Dendritic cell treated with granulocyte-macrophage colony-stimulating factor and Interleukin-4, amounts not matched to agents 40 ng/mL and 50 ng/mL, for 4 days (primary cell): ENCODE data around the gene DLX6.

Experiments used
- H3K27ac Mint-ChIP-seq: one replicate; pipeline ENCODE4 v1.8.0; 2022; ENCODE audit warnings: mild to moderate bottlenecking, mixed read lengths
- H3K27me3 Mint-ChIP-seq: one replicate; pipeline ENCODE4 v1.8.0; 2022; ENCODE audit warnings: mild to moderate bottlenecking, mixed read lengths
- H3K36me3 Mint-ChIP-seq: one replicate; pipeline ENCODE4 v1.8.0; 2022; ENCODE audit warnings: low read depth, mixed read lengths
- H3K4me1 Mint-ChIP-seq: one replicate; pipeline ENCODE4 v1.8.0; 2022; ENCODE audit warnings: low read depth, mixed read lengths
- H3K4me3 Mint-ChIP-seq: one replicate; pipeline ENCODE4 v1.8.0; 2022; ENCODE audit warnings: mild to moderate bottlenecking, moderate library complexity, mixed read lengths
- H3K9me3 Mint-ChIP-seq: one replicate; pipeline ENCODE4 v1.8.0; 2022; ENCODE audit warnings: mixed read lengths
- intact Hi-C: fragments of 100-400 bp; cut with micrococcal nuclease; formaldehyde crosslinking; loops from one replicate; pipeline ENCODE4 v1.15.0; 2022

The DLX6 gene

DNA sequence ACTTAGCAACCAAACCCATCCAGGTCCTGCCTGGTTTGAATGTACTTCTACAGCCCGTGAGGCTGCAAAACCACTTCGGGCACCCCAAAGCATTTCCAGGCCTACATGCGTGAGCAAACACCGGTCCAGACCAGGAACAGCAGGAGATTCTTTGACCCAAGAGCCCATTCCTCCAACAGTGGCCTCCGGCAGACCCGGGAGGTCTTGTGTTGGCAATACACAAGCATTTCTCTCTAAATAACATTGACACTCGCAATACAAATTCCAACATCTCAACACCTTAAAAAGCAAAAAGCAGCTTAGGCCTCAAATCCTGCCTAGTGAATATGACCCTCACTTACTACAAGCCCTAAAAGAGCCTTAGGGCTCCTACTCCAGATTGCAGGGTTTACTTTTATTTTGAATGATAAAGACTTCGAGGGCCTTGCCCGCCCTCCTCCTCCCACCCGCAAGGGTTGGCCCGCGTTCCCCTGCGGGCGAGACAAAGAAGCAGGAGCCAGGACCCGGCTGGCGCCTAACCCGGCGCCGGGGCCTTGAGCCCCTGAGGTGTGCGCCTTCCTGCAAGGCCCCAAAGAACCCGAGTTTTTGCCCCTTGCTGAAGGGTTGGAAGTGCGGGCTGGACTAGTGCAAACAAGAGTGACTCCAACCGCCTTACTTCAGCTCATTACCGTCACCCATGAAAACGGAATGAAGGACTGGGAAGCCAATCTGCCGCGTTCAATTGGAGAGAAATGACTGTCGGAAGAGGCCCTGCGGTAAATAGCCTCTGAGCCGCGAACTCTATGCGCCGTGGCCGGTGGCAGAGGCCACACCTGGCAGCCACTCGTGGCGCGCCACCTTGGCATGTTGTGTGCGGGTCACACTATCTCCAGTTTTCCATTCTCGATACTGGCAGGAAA lies 3.4 kb upstream of the DLX6 start:
- peaks cover 11% of the 10 kb centered on the region for H3K4me1 Mint-ChIP-seq
- no peak overlapping the region for H3K4me3 Mint-ChIP-seq
- no peak overlapping the region for H3K27ac Mint-ChIP-seq
- no peaks in the 10 kb centered on the region for H3K36me3 Mint-ChIP-seq
- H3K27me3 Mint-ChIP-seq, result peaks cover 96% of the 10 kb centered on the region
- H3K9me3 Mint-ChIP-seq, result no peaks in the 10 kb centered on the region
- intact Hi-C loops, result no loop called here

DNA sequence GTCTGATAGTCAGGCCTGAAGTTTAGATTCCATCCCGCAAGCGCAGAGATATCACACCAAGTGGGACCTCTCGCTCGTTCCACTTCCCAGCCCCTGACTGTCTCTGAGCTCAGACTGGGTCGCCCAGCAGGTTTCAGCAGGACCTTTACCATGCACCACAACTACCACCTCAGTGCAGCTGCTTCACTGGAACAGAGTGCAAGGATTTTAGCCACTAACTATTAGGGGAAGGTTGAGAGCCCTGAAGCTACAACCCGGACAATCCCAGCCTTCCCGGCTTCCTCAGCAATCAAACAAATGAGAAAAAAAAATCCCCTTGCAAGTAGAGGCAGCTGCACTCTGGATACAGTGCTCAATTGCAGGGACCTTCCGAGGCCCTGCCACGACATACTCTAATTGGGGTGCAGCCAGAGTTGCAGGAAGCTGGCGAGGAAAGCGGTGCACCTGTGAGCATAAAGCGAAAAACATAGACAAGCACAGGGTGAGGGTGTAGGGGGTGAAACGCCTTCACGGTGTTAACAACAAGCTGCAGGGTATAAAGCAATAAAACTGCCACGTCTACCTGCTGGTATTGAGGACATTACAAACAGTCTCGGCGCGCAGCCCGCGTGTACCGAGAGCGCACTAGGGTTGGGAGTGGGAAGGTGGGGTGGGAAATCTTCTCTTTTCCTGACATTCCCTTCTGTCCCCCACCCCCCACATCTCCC lies 2.6 kb upstream of the DLX6 start:
- H3K36me3 Mint-ChIP-seq, result no peaks in the 10 kb centered on the region
- H3K9me3 Mint-ChIP-seq, result no peaks in the 10 kb centered on the region
- peaks cover 96% of the 10 kb centered on the region for H3K27me3 Mint-ChIP-seq
- intact Hi-C loops, result no loop called here
- H3K4me1 Mint-ChIP-seq, result peaks cover 12% of the 10 kb centered on the region
- H3K27ac Mint-ChIP-seq, result no peak overlapping the region
- H3K4me3 Mint-ChIP-seq, result no peak overlapping the region

DNA sequence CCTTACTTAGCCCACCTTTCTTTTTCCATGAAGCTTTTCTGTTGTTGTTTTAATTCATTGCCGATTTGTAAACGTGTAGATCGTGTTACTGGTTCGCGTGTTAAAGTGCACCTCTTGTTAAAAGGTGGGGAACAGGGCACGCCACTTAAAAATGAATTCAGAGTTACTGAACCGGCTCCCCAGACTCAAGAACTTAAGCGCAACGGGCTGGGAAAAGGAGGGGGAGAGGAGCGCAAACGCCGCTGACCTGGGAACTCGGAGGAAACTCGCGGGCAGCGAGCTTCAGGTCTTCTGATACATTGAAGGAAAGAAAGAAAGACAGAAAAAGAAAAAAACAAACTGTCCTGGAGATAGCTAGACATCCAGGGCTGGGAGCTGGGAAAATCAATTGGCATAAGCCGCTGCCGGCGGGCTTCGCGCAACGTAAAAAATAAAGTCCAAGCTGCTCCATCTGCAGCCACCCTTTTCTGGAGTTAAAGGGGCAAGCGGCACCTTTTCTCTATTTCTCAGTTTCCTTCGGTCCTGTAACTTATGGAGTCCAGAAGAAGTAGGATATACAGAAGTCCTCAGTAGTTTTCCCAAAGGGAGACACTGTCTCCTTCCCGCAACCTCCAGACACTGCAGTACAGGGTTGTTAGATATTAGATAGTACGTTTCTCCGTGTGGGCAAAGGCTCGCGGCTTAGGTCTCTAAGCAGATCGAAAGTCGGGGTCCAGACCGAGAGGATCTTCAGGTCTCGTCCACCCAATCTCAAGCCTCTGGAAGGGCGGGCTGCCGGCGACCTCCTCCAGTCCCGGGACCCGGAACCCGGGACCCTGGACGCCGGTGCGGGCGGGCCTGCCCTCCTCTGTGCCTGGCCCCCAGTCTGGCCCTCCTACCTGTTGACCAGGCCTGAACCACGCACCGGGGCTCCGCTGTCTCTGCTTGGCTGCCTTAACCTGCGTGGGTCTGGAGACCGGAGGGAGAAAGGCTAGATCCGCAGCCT lies 1.8 kb upstream of the DLX6 start:
- intact Hi-C loops, result no loop called here
- Mint-ChIP-seq H3K27ac (no peak overlapping the region), H3K36me3 (no peaks in the 10 kb centered on the region), H3K27me3 (peaks cover 96% of the 10 kb centered on the region), H3K4me3 (no peak overlapping the region), H3K9me3 (no peaks in the 10 kb centered on the region), H3K4me1 (peaks cover 12% of the 10 kb centered on the region)

DNA sequence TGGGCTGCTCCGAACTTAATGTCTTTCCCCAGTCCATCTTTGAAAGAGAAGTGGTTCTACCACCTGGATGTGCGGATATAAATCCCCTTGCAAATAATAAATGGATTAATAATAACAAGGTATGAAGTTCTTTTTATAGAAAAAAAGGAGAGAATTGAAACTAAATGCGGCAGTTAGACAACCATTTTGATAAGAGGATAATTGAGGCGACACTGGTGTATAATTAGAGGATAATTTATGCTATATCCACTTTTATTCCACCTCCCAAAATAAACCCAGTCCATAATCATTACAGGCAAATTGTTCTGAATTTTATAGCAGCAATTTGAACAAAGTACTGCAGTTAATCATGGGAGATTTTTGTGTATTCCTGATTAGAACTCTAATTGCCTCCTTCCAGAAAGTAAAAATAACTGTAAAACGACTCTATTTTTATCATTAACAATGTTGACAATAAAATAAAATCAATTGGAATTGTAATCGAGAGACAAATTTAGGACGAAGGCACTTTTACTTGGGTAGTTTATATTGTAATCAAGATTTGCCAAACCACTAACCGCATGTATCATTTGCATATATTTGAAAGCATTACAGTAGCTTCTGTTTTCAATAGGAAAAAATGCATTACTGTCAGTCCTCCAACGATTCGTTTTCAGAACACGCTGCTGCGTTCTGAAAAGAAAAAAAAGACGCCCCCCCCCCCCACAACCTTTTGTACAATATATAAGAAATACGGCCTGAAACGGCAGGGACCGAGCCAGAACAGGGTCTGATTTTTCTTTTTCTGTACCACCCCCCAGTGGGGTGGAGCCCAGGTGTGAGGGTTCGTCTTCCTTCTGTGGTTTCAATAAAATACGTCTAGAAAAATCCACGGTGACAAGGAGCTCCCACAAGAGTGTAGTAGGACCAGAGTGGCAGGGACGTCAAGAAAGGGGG lies 838 bp upstream of the DLX6 start:
- H3K27ac Mint-ChIP-seq, result no peak overlapping the region
- no peaks in the 10 kb centered on the region for H3K9me3 Mint-ChIP-seq
- no peak overlapping the region for H3K4me3 Mint-ChIP-seq
- peaks cover 12% of the 10 kb centered on the region for H3K4me1 Mint-ChIP-seq
- H3K36me3 Mint-ChIP-seq, result no peaks in the 10 kb centered on the region
- intact Hi-C loops, result no loop called here
- H3K27me3 Mint-ChIP-seq, result peaks cover 93% of the 10 kb centered on the region

DNA sequence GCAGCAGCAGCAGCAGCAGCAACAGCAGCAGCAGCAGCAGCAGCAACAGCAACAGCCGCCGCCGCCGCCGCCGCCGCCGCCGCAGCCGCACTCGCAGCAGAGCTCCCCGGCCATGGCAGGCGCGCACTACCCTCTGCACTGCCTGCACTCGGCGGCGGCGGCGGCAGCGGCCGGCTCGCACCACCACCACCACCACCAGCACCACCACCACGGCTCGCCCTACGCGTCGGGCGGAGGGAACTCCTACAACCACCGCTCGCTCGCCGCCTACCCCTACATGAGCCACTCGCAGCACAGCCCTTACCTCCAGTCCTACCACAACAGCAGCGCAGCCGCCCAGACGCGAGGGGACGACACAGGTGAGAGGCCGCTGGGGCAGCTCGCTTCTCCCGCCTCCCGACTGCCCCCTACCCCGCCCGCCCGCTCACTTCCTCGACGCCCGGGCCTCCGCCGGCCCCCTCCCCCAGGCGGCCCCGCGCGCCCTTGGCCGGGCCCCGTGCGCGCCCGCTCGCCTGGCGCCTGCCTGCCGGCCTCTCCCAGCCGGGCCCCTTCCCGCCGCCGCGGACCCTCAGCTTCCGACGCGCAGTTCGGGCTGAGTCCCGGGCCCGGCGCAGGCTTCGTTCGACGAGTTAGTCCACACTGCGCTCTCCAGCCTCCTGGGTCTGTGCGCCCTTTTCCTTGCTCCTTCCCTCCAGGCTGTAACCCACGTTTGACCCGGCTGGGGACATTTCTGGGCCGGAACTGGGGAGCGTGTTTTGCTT lies 882 bp downstream of the DLX6 start:
- H3K4me3 Mint-ChIP-seq, result peak overlapping the region; percentile 67
- H3K9me3 Mint-ChIP-seq, result no peaks in the 10 kb centered on the region
- intact Hi-C loops, result no loop called here
- peaks cover 93% of the 10 kb centered on the region for H3K27me3 Mint-ChIP-seq
- peaks cover 12% of the 10 kb centered on the region for H3K4me1 Mint-ChIP-seq
- no peaks in the 10 kb centered on the region for H3K36me3 Mint-ChIP-seq
- no peak overlapping the region for H3K27ac Mint-ChIP-seq

DNA sequence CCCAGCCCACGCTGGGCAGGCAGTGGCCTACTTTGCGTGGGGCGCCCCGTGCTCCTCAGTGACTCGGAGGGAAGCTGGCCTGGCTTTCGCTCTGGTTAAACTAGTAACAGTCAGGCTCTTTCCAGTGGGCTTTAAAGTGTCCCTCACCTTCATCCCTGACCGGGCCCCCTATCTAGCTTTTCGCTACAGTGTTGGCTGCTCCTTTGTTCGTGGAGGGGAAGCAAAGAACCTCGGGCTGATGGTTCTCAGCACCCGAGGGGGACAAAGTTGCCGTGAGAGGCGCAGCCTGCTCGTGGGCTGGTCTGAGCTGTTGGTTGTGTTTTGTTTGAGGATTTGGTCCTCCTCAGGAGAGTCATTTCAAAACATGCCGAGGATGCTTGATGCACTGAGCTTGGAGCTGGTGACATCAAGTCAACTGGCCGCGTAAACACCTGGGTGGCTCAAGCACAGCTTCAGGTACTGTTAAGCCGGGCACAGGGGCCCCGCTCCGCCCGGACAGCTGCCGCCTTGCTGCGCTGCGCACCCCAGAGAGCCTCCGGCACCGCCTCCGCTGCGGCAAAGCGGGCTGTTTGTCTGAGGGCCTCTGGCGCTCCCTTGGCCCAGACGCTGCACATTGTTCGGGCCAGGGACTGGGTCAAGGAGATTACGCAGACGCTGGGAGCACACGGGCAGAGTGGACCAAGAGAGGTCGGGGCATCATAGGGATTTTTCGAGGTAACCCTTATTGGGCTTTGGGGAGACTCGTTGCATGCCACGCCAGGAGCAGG lies 1.6 kb downstream of the DLX6 start:
- peak overlapping the region; percentile 67 for H3K4me3 Mint-ChIP-seq
- intact Hi-C loops, result no loop called here
- H3K9me3 Mint-ChIP-seq, result no peaks in the 10 kb centered on the region
- no peaks in the 10 kb centered on the region for H3K36me3 Mint-ChIP-seq
- no peak overlapping the region for H3K27ac Mint-ChIP-seq
- peaks cover 12% of the 10 kb centered on the region for H3K4me1 Mint-ChIP-seq
- H3K27me3 Mint-ChIP-seq, result peaks cover 93% of the 10 kb centered on the region

DNA sequence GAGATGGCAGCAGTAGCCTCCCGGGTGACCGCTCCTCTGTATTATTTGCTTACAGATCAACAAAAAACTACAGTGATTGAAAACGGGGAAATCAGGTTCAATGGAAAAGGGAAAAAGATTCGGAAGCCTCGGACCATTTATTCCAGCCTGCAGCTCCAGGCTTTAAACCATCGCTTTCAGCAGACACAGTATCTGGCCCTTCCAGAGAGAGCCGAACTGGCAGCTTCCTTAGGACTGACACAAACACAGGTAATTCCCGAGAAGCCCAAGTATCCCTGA lies 2.2 kb downstream of the DLX6 start:
- intact Hi-C loops, result no loop called here
- no peak overlapping the region for H3K4me3 Mint-ChIP-seq
- no peak overlapping the region for H3K27ac Mint-ChIP-seq
- H3K9me3 Mint-ChIP-seq, result no peaks in the 10 kb centered on the region
- H3K27me3 Mint-ChIP-seq, result peaks cover 93% of the 10 kb centered on the region
- peaks cover 12% of the 10 kb centered on the region for H3K4me1 Mint-ChIP-seq
- H3K36me3 Mint-ChIP-seq, result no peaks in the 10 kb centered on the region

DNA sequence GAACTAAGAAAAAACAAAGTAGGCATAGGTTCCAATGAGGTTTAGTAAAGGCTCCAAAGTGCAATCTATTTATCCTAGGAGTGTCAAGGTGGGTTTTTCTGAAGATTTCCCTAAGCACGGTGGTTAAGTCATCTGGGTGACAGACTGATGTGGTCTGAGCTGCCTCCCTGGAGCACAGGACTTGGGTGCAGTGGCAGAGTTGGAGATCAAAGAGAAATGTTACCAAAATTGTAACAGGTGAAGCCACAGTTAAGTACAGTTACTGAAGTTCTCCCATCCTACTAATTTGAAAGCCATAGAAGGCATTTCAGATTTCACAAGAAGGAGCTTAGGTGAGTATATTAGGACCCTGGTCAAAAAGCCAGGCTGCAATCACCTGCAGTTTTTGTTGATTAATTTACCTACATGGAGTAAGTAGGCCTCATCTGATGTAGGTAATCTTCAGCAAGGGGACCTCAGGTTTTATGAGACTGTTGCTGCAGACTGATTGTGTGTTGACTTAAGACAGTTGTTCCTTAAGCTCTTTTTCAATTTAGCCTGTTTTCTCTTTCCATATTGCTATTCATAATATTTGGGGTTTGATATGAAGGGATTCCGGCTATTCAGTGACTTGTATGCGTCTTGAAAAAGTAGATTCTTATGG lies 3.0 kb downstream of the DLX6 start:
- Mint-ChIP-seq H3K9me3 (no peaks in the 10 kb centered on the region), H3K27ac (no peak overlapping the region), H3K27me3 (peaks cover 92% of the 10 kb centered on the region), H3K4me3 (no peak overlapping the region), H3K4me1 (peaks cover 12% of the 10 kb centered on the region), H3K36me3 (no peaks in the 10 kb centered on the region)
- intact Hi-C loops, result no loop called here

DNA sequence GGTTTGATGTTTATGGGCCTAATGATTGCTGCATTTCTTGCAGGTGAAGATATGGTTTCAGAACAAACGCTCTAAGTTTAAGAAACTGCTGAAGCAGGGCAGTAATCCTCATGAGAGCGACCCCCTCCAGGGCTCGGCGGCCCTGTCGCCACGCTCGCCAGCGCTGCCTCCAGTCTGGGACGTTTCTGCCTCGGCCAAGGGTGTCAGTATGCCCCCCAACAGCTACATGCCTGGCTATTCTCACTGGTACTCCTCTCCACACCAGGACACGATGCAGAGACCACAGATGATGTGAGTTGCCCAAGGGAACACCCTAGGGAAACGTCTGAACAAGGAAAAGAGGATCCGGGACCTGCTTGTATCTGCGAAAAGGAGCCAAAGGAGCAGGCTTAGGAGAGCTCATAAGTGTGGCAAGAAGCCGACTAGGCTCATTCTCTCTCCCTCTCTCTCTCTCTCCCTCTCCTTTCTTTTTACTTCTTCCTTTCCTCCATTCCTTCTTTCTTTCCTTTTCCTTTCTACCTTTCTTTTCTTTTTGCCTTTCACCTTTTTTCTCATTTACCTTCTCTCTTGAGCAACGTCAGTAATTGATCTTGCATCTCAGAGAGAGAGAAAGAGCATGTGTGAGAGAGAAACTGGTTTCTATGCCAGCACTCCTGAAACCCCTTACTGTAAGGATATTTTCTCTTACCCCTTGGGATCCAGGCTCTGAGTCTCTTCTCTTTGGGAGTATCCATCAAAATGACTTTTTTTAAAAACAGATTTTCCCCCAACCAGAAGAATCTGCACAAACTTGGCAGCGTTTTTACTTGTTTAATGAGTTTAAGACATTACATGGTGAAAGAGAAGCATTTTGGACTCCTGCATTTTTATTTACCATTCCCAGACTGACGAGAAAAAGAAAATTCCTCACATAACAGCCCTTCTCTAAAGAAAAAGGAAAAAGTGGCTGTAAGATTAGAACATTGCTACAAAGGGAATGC lies 4.7 kb downstream of the DLX6 start:
- peaks cover 12% of the 10 kb centered on the region for H3K4me1 Mint-ChIP-seq
- no peaks in the 10 kb centered on the region for H3K36me3 Mint-ChIP-seq
- intact Hi-C loops, result no loop called here
- peaks cover 93% of the 10 kb centered on the region for H3K27me3 Mint-ChIP-seq
- no peak overlapping the region for H3K27ac Mint-ChIP-seq
- H3K9me3 Mint-ChIP-seq, result no peaks in the 10 kb centered on the region
- no peak overlapping the region for H3K4me3 Mint-ChIP-seq

DNA sequence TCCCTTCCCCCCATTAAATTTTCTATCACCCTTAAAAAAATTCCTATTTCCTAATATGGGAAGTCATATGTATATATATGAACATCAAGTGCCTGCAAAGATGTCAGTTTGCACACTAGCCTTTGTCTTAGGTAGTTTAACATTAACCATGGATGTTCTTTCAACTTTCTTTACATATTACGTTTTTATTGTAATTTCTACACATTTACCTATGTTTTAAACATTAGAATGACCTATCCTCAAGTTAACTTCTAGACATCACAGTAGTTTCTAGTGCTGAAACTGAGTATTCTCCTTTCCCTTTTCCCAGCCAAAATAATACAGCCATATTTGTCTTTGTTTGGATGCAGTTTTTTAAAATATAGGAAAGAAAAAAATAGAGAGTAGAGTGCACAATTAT lies 5.8 kb downstream of the DLX6 start:
- H3K9me3 Mint-ChIP-seq, result no peaks in the 10 kb centered on the region
- no peak overlapping the region for H3K4me3 Mint-ChIP-seq
- intact Hi-C loops, result no loop called here
- no peaks in the 10 kb centered on the region for H3K36me3 Mint-ChIP-seq
- H3K27ac Mint-ChIP-seq, result no peak overlapping the region
- H3K4me1 Mint-ChIP-seq, result peaks cover 9% of the 10 kb centered on the region
- H3K27me3 Mint-ChIP-seq, result peaks cover 93% of the 10 kb centered on the region
